Measurements from ENCODE around the gene DOHH.
A peak's percentile ranks its signal among the peaks of the same experiment; 100 is the strongest.

The DOHH gene

DNA sequence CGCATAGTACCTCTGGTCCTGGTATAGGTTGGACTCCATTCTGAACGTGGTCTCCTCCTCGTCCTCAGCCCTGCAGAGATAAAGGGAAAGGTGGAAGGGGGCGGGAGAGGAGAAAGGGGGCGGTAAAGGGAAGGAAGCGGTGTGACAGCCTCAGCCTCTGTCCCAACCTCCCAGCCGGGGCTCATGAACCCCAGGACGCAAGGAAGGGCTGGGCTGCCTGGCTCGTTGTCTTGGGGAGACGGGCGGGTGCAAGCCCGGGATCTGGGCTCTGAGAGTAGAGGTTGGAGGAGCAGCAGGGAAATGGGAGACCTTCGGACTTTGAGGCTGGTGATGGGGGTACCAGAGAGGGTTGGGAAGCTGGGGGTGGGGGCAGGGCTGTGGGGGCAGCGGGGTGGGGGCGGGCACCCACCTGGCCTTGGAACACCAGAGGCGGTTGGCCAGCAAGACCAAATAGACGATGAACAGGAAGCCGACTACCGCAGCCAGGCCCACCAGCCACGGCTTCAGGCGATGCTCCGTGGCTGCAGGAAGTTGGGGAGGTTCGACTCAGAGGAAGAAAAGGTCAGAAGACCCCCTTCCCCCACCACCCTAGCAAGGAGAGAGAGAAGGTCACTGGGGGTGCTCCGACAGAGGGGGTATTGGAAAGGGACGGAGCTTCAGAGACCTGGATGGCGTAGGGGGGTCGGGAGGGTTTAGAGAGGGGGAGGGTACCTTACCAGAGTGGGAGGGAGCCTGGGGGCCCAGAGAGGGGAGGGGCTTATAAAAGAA is 21.9 kb downstream of the DOHH start:
- DNase-seq (ENCODE audit: low spot score) = no peak

DNA sequence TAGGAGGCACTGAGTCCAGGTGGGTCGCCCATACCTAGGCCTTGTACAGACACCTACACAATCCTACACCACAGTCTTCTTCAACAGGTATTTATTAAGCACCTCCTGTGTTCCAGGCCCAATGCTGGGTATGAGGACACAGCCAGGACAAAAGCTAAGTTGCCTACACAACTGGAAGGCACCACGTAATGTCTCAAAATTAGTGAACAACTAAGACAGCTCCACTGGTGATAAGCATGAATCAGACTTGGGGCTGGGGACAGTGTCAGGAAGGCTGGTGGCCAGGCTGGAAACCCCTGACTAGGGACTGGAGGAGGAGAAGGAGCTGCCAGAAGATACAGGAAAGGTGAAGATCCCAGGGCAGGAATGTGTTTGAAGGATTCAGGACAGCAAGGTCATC is 22.5 kb downstream of the DOHH start:
- no peak for DNase-seq (ENCODE audit: low spot score)

DNA sequence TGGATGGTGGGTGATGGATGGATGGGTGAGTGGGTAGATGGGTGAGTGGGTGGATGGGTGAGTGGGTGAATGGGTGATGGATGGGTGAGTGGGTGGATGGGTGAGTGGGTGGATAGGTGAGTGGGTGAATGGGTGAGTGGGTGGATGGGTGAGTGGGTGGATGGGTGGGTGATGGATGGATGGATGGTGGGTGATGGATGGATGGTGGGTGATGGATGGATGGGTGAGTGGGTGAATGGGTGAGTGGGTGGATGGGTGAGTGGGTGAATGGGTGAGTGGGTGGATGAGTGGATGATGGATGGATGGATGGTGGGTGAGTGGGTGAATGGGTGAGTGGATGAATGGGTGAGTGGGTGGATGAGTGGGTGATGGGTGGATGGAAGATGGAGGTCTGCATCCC is 23.0 kb downstream of the DOHH start:
- DNase-seq (ENCODE audit: low spot score) = no peak

DNA sequence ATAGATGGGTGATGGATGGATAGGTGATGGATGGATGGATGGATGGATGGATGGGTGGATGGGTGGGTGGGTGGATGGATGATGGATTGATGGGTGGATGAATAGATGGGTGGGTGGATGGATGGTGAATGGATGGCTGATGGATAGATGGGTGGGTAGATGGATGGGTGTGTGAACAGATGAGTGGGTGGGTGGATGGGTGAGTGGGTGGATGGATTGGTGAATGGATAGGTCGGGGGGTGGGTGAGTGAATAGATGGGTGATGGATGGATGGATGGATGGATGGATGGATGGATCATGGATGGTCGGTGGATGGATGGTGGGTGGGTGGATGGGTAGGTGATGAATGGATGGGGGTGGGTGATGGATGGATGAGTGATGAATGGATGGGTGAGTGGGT is 23.6 kb downstream of the DOHH start:
- no peak for DNase-seq (ENCODE audit: low spot score)

DNA sequence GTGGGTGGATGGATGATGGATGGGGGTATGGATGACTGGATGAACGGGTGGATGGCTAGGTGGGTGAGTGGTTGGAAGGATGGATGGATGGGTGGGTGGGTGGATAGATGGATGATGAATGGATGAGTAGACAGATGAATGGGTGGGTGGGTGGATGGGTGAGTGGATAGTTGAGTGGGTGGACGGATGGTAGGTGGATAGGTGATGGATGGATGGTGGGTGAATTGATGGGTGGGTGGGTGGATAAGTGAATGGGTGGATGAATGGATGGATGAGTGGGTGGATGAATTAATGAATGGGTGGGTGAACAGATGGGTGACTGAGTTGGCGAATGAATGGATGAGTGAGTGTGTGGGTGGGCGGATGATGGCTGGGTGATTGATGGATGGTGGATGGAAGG is 25.0 kb downstream of the DOHH start:
- DNase-seq (ENCODE audit: low spot score) = no peak

DNA sequence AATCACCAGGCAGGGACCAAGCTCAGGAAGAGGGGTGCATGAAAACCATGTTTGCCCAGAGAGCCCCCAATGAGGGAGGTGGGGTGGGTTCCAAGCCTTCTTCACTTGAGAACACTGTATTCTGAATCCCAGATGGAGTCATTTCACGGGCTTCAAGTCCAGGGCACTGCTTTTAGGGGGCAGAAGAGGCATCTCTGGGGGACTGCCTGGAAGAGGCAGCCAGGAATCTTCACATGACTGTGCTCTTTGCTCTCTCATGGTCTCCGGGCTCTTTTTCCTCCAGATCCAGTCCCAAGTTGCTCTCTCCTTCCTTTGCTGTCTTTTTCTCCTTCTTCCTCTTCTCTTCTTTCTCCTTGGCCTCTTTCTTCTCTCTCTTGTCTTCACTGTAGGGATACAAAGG is 25.9 kb downstream of the DOHH start:
- DNase-seq (ENCODE audit: low spot score) = no peak

DNA sequence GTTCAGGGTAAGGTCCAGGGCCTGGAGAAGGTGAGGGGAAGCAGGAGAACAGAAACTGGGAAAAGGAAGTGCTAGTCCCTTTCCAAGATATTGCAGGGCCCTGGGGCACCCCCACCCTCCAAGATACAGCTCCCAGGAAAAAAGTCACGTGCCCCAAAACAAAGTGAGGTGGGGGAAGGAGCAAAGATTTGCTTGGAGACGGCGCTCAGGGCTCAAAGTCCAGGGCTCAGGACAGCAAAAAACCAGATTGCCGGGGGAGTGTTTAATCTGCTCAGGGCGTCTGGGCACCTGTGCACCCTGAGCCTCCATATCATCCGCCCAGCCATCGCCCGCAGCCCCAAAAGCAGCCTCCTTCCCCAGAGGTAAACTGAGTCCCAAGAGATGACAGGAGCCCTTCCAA is 26.5 kb downstream of the DOHH start:
- DNase-seq (ENCODE audit: low spot score) = no peak

DNA sequence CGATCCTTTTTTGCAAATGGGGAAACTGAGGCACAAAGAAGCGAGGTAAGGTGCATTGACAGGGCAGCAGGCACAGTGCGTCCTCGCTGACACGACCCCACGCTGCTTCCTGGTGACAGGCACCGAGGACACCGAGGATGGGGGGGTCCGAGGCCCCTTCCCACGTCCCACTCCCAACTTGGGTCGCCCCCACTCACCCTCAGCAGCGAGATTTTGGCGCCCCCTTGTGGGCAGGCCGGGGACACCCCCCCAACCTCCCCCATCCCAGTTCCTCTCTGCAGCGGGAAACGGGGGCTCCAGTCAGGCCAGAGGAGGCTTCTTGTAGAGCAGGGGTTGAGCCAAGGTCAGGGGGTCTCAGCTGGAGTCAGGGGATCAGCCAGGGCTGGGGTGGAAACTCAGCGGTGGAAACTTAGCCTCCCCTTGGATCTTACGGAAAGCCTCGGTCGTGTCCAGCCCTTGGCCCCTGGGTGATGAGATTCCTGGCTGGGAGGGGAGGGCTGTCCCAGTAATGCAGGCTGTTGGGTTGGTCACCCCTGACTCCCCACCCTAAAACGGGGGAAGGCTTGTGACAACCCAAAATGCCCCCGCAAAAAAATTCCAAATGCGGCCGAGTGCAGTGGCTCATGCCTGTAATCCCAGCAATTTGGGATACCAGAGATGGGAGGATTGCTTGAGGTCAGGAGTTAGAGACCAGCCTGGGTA is 28.4 kb downstream of the DOHH start:
- DNase-seq (ENCODE audit: low spot score) = peak; percentile 73

DNA sequence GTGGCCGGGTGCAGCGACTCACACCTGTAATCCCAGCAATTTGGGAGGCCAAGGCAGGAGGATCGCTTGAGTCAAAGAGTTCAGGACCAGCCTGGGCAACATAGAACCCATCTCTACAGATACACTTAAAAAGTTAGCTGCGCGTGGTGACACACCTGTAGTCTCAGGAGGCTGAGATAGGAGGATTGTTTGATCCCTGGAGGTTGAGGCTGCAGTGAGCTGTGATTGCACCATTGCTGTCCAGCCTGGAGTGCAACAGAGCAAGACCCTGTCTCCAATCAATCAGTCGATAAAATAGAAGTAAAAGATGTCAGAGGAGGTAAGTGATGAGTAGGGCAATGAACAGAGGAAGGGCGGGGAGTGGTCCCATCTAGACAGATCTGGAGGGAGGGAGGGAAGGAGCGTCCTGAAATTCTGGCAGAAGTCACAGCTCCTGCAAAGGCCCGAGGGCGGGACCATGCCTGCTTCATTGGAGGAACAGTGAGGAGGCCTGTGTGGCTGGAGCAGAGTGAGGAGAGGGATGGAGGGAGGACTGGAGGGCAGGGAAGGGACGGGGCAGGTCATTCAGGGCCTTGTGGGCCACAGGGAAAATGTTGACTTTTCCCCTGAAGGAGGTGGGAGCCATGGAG is 29.9 kb downstream of the DOHH start:
- DNase-seq (ENCODE audit: low spot score) = no peak

DNA sequence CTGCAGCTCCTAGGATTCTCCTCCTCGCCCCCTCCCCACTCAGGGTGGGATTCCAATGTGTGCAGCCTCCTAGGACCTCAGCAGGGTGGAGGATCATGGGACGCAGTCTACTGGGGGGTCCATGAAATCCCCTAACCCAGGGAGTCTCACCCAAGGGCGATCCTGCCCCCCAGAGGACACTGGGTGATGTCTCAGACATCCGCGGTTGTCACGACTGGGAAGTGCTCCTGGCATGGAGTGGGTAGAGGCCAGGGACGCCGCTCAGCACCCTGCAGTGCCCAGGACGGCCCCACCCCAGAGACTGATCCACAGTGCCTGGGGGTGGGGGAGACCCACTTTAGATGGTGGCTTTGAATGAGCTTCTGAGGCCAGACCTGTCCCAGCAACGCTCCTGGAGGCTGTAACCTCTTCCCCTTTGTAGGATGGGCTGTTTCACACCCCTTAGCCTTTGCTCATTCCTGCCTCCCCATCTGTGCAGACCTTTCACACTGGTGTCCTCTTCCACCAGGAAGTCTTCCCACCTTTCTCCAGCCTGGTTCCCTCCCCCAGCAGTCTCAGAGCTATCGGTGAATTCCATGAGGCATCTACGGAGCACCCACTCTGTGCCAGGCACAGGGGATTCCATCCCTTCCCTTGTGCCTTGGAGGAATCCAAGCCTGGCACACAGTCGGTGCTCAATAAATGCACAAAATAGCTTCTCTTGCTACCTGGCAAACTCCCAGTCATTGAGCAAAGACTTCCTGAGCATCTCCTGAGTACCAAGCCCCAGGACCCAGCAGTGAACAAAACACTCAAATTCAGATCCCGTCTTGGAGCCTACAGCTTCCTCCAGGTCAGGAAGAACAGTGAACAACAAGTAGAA is 30.6 kb downstream of the DOHH start:
- no peak for DNase-seq (ENCODE audit: low spot score)

DNA sequence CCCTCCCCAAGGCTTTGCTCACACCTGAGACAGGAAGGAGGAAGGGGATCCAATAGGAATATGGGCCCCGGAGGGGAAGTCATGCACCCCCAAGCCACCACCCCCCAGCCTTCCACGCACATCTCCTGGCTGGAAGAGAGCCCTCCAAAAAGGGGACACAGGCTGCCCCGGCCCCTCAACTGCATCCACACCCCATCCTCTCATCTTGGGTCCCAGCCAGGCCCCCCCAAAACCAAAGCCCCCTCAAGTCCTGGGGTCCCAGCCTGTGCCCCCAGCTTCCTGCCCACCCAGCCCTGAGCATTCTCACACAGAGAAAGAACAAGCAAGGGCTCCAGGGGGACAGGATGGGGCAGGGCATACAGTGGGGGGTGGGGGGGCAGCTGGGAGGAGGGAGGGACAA is 32.3 kb downstream of the DOHH start:
- DNase-seq (ENCODE audit: low spot score) = no peak

DNA sequence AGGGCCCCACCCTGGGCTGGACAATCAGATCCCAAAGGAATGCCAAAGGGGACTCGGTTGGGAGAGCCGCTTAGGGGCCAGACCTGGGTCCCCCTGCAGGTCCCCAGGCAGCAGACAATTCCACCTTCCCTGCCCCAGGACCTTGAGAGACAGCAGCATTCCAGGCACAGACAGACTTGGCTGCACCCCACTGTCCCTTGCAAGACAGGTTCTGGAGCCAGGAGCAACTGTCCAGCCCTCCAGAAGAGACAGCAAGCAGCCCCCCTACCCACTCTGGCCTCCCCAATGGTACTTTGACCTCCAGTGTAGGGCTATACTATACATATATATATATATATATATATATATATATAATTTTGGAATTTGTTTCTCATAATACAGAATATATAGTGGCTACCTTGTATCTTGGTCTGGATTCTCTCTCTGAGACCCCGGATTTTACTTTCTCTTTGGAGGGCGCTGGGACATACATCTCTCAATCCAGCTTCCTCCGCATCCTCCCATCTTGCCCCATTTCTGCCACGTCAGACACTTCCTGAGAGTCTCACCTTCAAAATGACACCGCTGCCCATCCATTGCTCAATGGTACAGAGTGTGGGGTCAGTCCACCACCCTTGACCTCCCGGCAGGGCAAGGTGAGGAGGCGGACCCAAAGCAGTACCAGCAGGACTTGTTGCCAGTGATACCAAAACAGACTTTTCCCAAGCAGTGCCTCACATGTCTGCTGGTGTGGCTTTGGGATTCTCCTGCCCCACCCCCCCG is 32.9 kb downstream of the DOHH start:
- DNase-seq (ENCODE audit: low spot score) = no peak

DNA sequence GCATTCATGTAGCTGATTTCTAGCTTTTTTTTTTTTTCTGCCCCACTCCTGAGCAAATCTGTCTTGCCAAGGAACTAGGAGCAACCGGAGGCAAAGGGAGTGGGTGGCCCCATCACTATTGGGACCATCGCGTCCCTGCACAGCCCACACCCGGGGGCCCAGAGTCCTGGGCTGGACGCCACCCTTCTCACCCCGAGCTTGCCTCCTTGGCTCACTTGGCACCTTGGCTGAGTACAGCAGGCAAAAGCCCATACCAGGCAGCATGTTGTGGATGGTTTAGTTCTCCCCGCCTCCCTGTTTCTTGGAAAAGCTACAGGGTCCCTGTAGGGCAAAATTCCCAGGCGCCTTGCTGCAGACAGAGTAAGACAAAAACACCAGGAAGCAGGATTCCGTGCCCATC is 33.8 kb downstream of the DOHH start:
- DNase-seq (ENCODE audit: low spot score) = no peak

DNA sequence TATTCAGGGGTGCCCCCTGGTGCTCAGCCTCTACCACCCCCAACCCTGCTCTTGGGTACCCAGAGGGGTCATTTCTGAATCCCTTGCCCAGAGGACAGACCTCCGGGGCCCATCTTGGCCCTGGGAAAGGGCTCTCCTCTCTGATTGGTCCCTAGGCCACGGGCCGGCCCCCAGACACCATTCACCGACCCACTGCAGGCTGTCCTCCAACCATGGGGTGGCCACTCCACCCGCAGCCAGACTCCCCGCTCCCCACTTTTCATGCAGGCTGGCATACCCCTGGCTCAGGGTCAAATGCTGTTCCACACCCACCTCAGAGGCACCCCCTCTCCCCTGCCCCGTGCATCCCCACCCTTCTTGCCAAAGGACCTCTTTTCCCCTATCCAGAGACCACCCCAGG is 34.9 kb downstream of the DOHH start:
- no peak for DNase-seq (ENCODE audit: low spot score)

DNA sequence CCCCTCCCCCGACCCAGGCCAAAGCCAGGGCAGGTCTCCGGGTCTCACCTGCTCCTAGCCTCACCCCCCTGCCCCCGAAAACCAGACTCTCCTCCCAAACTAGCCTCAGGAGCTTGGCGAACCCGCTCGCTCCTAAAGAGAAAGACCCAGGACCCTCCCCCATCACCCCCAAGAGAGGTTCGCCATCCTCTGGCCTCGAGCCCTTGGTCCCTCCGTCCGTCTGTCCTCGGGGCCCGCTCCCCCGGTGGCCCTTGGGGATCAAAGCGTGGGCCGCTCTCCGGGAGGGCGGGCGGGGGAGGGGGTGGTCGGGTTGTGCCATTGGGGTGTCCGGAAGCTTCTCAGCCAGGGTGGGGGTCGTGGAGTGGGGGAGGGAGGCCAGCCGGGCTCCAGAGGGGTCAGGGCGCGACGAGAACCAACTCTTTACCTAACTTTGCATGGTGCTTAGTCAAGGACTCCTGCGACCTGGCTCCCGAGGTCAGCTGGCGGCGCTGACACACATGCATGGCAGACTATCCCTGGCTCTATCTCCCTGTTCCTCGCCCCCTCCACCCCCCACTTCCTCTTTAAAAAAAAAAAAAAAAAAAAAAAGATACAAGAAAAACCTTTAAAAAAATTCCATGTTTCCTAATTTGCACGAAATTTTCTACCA is 35.8 kb downstream of the DOHH start:
- no peak for DNase-seq (ENCODE audit: low spot score)

DNA sequence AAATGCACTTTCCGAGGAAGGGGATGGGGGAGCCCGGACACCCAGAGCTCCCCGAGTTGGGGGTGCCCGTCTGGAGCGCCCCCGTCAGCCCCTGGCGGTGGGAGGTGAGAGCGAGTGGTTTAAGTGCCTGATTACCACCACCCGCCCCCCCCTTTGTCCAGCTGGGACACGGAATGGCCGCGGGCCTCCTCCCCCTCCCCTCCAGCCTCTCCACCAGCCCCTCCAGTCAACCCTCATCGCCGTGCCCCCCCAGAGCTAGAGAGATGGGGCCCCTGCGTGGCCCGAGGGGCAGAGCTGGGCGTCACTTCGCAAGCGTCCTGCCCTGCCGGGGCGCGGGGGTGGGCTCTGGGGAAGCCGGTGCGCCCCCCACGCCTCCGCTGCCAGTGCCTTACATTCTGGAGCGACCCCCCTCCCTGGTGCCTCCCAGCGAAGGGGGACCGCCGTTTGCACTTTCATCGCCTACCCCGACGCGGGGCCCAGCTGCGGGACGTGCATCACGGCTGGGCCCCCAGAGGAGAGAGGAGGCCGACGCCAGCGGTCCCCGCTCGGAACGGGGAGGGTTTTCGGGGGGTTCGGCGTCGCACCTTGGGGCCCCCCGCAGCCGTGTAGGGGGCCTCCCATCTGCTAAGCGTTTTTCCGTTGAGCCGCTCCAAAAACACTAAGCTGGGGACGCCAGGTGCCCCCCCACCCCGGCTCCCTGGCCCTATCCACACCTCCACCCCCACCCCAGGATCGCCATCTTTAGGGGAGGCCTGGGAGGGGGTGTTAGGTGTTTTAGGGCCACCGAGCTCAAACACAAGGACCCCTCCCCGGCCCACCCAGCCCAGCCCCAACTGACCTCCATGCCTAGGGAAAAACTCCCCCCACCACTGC is 36.5 kb downstream of the DOHH start:
- no peak for DNase-seq (ENCODE audit: low spot score)

DNA sequence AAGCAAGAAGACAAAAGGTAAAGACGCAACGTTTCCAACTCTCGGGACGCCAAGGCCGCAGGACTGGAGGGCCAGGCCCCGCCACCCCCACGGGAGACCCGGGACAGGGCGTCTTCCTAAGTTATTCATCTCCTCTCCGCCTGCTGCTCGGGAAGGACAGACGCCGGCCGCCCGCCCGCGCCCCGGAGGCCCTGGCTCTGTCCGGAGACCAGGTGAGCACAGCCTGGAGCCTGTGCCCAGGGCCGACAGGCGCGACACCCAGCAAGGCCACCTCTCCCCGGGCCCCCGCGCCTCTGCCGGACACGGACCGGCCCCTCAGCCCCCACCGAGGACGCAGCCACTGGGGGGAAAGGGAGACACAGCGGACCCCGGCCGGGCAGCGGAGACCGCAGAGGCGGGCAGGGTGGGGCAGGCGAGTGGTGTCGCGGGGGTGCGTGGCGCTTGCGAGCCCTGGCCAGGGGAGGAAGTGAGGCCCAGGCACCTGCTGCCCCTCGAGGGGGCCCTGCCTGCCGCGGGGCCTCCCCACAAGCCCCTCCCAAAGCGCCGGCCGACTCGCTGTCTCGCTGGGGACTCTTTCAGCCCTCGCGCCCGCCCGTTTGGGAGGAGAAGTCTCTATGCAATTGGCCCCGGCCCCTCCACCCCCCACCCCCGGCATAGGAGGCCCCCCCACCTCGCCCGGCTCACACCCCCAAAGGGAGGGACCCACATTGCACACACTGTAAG is 37.3 kb downstream of the DOHH start:
- DNase-seq (ENCODE audit: low spot score) = no peak

DNA sequence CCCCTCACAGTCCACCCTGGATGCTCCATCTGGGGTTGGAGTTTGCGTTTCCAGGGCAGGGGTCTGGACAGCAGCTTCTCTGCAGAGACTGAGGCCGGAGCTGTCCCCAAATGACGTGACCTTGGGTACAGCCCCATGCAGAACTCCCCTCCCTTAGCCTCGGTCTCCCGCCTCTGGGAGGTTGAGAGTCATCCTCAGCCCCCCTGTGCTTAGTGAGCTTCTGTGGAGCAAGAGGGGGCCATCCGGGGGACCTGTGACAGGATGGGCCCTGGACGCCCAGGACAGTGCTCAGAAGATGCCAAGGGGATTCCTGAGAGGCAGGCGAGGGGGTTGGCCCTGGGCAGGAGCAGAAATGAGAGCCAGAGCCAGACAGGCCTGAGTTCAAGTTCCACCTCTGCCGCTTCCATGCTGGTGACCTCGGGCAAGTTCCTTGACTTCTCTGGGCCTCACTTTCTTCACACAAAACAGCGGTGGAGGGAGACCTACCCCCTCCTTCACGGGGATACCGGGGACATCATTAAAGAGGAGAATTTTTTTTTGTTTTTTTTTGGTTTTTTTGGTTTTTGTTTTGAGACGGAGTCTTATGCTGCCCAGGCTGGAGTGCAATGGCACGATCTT is 40.4 kb downstream of the DOHH start:
- DNase-seq (ENCODE audit: low spot score) = no peak
